NCI-H2029 (cell line): Measurements from ENCODE around the gene ALDH1L2.
"Not testable (repeated sequence)": the region's sequence is repeated elsewhere in the genome, so short reads cannot be mapped to it uniquely, and the experiment has no call there.

Experiments used
- DNase-seq: peaks from one replicate; lab custom pipeline; 2025; lab: John Stamatoyannopoulos, UW

ALDH1L2 gene

GRCh38 chr12:104977688-104978087, 106.6 kb downstream of the ALDH1L2 start:
- DNase-seq, result not testable (repeated sequence)

- no peak for DNase-seq
These were observed 107.6 kb downstream of the ALDH1L2 start for GRCh38 chr12:104976703-104977102.

- no peak for DNase-seq
These were observed 108.5 kb downstream of the ALDH1L2 start for GRCh38 chr12:104975587-104976343.

GRCh38 chr12:104974626-104975290, 109.5 kb downstream of the ALDH1L2 start:
- DNase-seq, result no peak

GRCh38 chr12:104973250-104973649, 111.0 kb downstream of the ALDH1L2 start:
- no peak for DNase-seq

GRCh38 chr12:104971306-104971705, 113.0 kb downstream of the ALDH1L2 start:
- DNase-seq, result no peak
